Osteoblast (primary cell): Measurements from ENCODE around the gene AFF3. TPM values are rescaled to one million over a fixed set of nuclear protein-coding genes. Genes with fewer than 3 reads are reported as not detected.

Source experiments
- DNase-seq: peaks from one replicate; pipeline ENCODE4 v3.0.0; 2011; ENCODE audit warnings: low spot score, mixed read lengths; ENCODE audit not compliant: insufficient read length; ENCODE audit errors: missing footprints
- H2AFZ ChIP-seq: 2 replicates; pipeline ENCODE4 v1.6.0; 2011; ENCODE audit warnings: mild to moderate bottlenecking, low read length
- H3K27ac ChIP-seq: 2 replicates; pipeline ENCODE4 v1.5.1; 2011; ENCODE audit warnings: mild to moderate bottlenecking, low read depth, low read length, moderate library complexity
- H3K27me3 ChIP-seq: 2 replicates; pipeline ENCODE4 v1.6.0; 2012; ENCODE audit warnings: mild to moderate bottlenecking, control low read depth, inconsistent platforms, low read length, moderate library complexity; ENCODE audit not compliant: insufficient read depth
- H3K36me3 ChIP-seq: 2 replicates; pipeline ENCODE4 v1.5.1; 2011; ENCODE audit warnings: mild to moderate bottlenecking, low read length, control low read depth, moderate library complexity; ENCODE audit not compliant: insufficient read depth
- H3K4me1 ChIP-seq: 2 replicates; pipeline ENCODE4 v1.5.1; 2011; ENCODE audit warnings: mild to moderate bottlenecking, low read length, control low read depth, moderate library complexity; ENCODE audit not compliant: insufficient read depth
- H3K4me2 ChIP-seq: 2 replicates; pipeline ENCODE4 v1.6.0; 2011; ENCODE audit warnings: mild to moderate bottlenecking, low read length; ENCODE audit not compliant: insufficient read depth
- H3K4me3 ChIP-seq: fragments of 200-600 bp; sonication (generic); 3 replicates; pipeline ENCODE4 v1.5.1; 2012; ENCODE audit warnings: mild to moderate bottlenecking, low read length, inconsistent platforms; ENCODE audit not compliant: insufficient read depth
- H3K79me2 ChIP-seq: 2 replicates; pipeline ENCODE4 v1.6.0; 2012; ENCODE audit warnings: mild to moderate bottlenecking, low read length, control low read depth, inconsistent platforms; ENCODE audit not compliant: insufficient read depth
- H3K9me3 ChIP-seq: 2 replicates; pipeline ENCODE4 v1.5.1; 2011; ENCODE audit warnings: low read depth, low read length, control low read depth
- H4K20me1 ChIP-seq: 2 replicates; pipeline ENCODE4 v1.6.0; 2012; ENCODE audit warnings: mild to moderate bottlenecking, low read length, control low read depth; ENCODE audit not compliant: insufficient read depth
- total RNA-seq: library from RNA; depleted of rRNA; stranded (reverse); fragments of >200 nt; gene quantifications from 2 replicates; pipeline ENCODE4 v1.2.3, GENCODE V29; 2012
- TF ChIP-seq, protein P1 (sequence below): IDR thresholded peaks from 2 replicates; pipeline ENCODE4 v1.5.1; 2011; ENCODE audit warnings: mild to moderate bottlenecking, low read depth, low read length, moderate library complexity; ENCODE audit errors: extremely low read depth

Gene AFF3
- total RNA-seq, 1 donor = 4.3 TPM

DNA sequence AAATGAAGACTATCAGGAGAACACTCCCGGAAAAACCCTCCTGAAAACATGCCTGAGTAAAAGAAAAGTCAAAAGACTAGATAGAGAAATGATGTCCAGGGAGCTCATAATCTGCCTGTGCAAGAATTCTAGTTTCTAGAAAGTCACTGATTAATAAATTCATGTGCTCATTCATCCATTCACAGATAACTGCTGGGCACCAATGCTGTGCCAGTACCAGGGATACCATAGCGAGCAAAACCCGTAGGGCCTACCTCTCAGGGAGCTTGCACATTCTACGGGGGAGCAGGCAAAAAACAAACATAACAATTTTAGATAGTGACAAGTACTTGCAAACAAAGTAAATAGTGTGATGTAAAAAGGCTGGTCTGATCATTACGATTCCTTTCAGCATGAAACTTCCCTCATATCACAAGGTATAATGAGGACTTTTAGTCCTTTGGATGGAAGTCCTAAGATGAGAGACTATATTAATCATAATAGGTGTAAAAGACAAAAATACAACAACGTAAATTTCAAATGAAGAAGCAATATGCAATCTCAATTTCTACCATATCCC, 289.9 kb downstream of the AFF3 start:
- Histone ChIP-seq H3K36me3 (no peaks in the 10 kb centered on the region), H3K9me3 (no peaks in the 10 kb centered on the region), H2AFZ (no peak overlapping the region), H3K79me2 (no peaks in the 10 kb centered on the region), H3K4me2 (no peak overlapping the region), H3K27me3 (no peaks in the 10 kb centered on the region), H3K27ac (no peak overlapping the region), H3K4me1 (no peaks in the 10 kb centered on the region), H4K20me1 (no peaks in the 10 kb centered on the region), H3K4me3 (no peak overlapping the region)
- TF ChIP-seq, protein P1, sequence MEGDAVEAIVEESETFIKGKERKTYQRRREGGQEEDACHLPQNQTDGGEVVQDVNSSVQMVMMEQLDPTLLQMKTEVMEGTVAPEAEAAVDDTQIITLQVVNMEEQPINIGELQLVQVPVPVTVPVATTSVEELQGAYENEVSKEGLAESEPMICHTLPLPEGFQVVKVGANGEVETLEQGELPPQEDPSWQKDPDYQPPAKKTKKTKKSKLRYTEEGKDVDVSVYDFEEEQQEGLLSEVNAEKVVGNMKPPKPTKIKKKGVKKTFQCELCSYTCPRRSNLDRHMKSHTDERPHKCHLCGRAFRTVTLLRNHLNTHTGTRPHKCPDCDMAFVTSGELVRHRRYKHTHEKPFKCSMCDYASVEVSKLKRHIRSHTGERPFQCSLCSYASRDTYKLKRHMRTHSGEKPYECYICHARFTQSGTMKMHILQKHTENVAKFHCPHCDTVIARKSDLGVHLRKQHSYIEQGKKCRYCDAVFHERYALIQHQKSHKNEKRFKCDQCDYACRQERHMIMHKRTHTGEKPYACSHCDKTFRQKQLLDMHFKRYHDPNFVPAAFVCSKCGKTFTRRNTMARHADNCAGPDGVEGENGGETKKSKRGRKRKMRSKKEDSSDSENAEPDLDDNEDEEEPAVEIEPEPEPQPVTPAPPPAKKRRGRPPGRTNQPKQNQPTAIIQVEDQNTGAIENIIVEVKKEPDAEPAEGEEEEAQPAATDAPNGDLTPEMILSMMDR = no peak
- no peak for DNase-seq

DNA sequence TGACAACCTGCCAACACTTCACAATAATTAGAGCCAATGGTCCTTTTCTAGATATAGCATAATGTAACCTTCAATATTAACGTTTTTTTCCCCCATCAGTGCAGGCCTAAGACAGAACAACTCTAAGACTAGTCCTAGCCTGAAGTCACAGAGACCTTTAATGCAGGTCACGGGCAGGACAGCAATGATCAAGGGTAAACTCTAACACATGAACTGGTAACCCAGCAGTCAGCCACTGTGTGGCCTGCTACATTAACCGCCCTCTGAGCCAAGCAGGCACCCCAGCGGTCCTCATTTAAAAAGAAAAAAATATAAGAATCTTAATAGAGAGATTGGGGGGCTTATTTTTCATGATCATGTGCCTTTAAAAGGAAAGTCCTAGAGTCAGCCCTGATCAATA, 290.6 kb downstream of the AFF3 start:
- Histone ChIP-seq H3K27me3 (no peaks in the 10 kb centered on the region), H3K27ac (no peak overlapping the region), H3K36me3 (no peaks in the 10 kb centered on the region), H4K20me1 (no peaks in the 10 kb centered on the region), H3K4me3 (no peak overlapping the region), H3K9me3 (no peaks in the 10 kb centered on the region), H2AFZ (no peak overlapping the region), H3K4me2 (no peak overlapping the region), H3K4me1 (no peaks in the 10 kb centered on the region), H3K79me2 (no peaks in the 10 kb centered on the region)
- no peak for DNase-seq
- TF ChIP-seq, protein P1 = no peak

DNA sequence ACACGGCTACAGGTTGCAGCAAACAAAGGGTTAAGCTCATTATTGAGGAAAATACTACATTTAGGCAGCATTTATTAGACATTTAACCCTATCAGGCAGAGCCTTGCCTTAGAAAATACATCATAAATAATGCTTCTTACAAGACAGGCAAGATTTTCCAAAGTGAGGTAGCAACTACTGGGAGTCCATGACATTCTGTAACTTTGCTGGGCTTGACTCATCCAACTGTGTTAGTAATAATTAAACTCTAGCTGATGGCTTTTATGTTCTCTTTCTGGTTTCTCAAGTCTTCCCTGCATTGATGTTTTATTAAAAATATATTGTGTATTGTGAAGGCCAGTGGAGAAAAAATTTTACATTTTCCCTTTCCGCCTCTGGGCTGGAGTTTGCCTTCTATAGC, 291.3 kb downstream of the AFF3 start:
- TF ChIP-seq, protein P1 = no peak
- no peaks in the 10 kb centered on the region for H3K79me2 ChIP-seq
- H3K36me3 ChIP-seq = no peaks in the 10 kb centered on the region
- no peak for DNase-seq
- no peaks in the 10 kb centered on the region for H4K20me1 ChIP-seq
- no peak overlapping the region for H2AFZ ChIP-seq
- no peaks in the 10 kb centered on the region for H3K27me3 ChIP-seq
- no peak overlapping the region for H3K27ac ChIP-seq
- H3K9me3 ChIP-seq = no peaks in the 10 kb centered on the region
- H3K4me3 ChIP-seq = no peak overlapping the region
- H3K4me1 ChIP-seq = no peaks in the 10 kb centered on the region
- no peak overlapping the region for H3K4me2 ChIP-seq

DNA sequence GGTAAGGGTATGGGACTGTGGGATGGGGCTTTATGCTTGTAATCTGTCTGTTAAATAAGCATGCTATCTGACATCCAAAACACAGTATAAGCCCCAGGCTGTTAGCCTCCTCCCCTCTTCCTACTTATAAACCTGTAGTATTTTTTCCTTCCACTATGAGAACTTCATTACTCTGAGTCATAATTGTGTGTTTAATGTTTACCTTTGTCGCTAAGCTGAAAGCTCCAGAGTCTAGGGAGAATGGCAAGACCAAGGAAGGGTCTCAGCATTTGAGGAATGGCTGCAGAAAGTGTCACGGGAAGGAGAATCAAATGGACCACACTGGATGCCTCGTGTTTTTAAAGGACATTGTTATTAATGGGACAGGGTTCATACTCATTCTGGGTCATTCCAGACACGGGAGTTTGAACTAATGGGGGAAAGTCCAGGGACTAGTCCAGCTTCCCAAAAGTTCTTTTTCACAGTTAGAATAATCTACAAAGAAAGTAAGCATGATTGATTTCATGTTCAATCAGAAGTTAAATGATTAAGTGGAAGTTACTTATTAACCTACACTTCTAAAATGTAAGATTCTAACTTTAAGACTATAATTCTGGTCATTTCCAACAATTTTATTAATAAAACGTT, 292.2 kb downstream of the AFF3 start:
- DNase-seq = peak; percentile 83
- Histone ChIP-seq H3K79me2 (no peaks in the 10 kb centered on the region), H3K36me3 (no peaks in the 10 kb centered on the region), H3K9me3 (no peaks in the 10 kb centered on the region), H3K27me3 (no peaks in the 10 kb centered on the region), H3K27ac (no peak overlapping the region), H3K4me1 (no peaks in the 10 kb centered on the region), H4K20me1 (no peaks in the 10 kb centered on the region), H2AFZ (no peak overlapping the region), H3K4me3 (no peak overlapping the region), H3K4me2 (no peak overlapping the region)
- TF ChIP-seq, protein P1 = no peak
